Heart right ventricle (tissue), 16 donors: ENCODE results near the gene COL1A2. TPM values are rescaled to one million over a fixed set of nuclear protein-coding genes. Genes with fewer than 3 reads are reported as not detected.

Source experiments
- ATAC-seq, 8 donors: fragments of 200-7000 bp; cut with Tn5 transposase; one replicate each; pipeline ENCODE4 v1.9.1; 2020; ENCODE audit warnings: mild to moderate bottlenecking in 8 of 8, moderate library complexity in 8 of 8, moderate number of reproducible peaks in 1 of 8
- DNase-seq, 2 donors: peaks; one replicate each; pipeline ENCODE4 v3.0.0-alpha.2; 2020
- H3K27ac ChIP-seq, 10 donors: fragments of 200-600 bp; sonication (generic) in 2 of 10; one replicate each; pipeline versions ENCODE4 v1.5.0 to v1.8.0; 2020 to 2022; ENCODE audit warnings: mild to moderate bottlenecking in 3 of 10
- H3K27me3 ChIP-seq, 7 donors: fragments of 200-600 bp; one replicate each; pipeline ENCODE4 v1.8.0; 2021 to 2022; ENCODE audit warnings: mild to moderate bottlenecking in 2 of 7
- H3K36me3 ChIP-seq, 9 donors: fragments of 200-600 bp; sonication (generic) in 1 of 9; one replicate each; pipeline versions ENCODE4 v1.5.0 to v1.8.0; 2020 to 2022; ENCODE audit warnings: mild to moderate bottlenecking in 2 of 9
- H3K4me1 ChIP-seq, 9 donors: fragments of 200-600 bp; sonication (generic) in 1 of 9; one replicate each; pipeline versions ENCODE4 v1.5.0 to v1.8.0; 2020 to 2022; ENCODE audit warnings: mild to moderate bottlenecking in 4 of 9
- H3K4me3 ChIP-seq, 10 donors: fragments of 200-600 bp; sonication (generic) in 2 of 10; one replicate each; pipeline versions ENCODE4 v1.5.0 to v1.8.0; 2020 to 2022; ENCODE audit warnings: mild to moderate bottlenecking in 7 of 10, moderate library complexity in 2 of 10
- H3K9me3 ChIP-seq, 11 donors: fragments of 200-600 bp in 10 of 11; sonication (generic) in 2 of 11; one replicate each; pipeline versions ENCODE4 v1.5.0 to v1.8.0; 2013 to 2022; ENCODE audit warnings: mild to moderate bottlenecking in 2 of 11, control low read depth in 1 of 11, moderate library complexity in 1 of 11
- CTCF ChIP-seq, 9 donors: fragments of 200-600 bp; sonication (generic) in 2 of 9; IDR thresholded peaks; one replicate each; pipeline versions ENCODE4 v1.5.0 to v1.8.0; 2021 to 2022; ENCODE audit warnings: antibody characterized with exemption in 9 of 9, mild to moderate bottlenecking in 5 of 9, moderate library complexity in 1 of 9
- WGBS, 2 donors: extraction: QIAGEN DNeasy Blood & Tissue Kit; methylation state at CpG; one replicate each; pipeline ENCODE4 v1.1.7; 2013; ENCODE audit warnings: inconsistent platforms in 1 of 2; 5-methylcytosine and 5-hydroxymethylcytosine counted together
- intact Hi-C, 10 donors: fragments of 100-400 bp; cut with DNase I; formaldehyde crosslinking; loops; one replicate each; pipeline versions ENCODE4 v1.11.1 to v1.14.2; 2022
- polyA plus RNA-seq, 2 donors: library from polyadenylated mRNA; stranded (reverse); fragments of 200-250 nt; gene quantifications; one replicate each; pipeline ENCODE4 v1.2.3, GENCODE V29; 2013
- total RNA-seq, 10 donors: library from RNA; stranded (reverse); fragmentation: NEBNext Ultra II Directional in 3 of 10; extraction: Animal tissue kit (Norgen Biotek cat#: 25700) in 3 of 10; gene quantifications; one replicate each; pipeline versions ENCODE4 v1.2.1 to v1.2.4, GENCODE V29; 2021 to 2023
- donor health status: Arrhythmogenic right ventricular cardiomyopathy.
- donor health status: ischemic (EF 13 %, LVEDD 7.1; RV severe dilation, severe dysfunction).
- donor health status: healthy with polysubstance abuse.
- donor health status: DM: no; HTN: yes; CAD: no.
- donor health status: DM: no; HTN: no; CAD: no.
- donor health status: ischemic (EF 25% LVEDD 6.9; RV normal size, moderate dysfunction).
- donor health status: ischemic (EF 25% LVEDD 5.7; RV mildly dilated, moderate dysfunction).
- donor health status: healthy.
- donor health status: DM: yes; HTN: yes; CAD: no.
- donor health status: Ischemic cardiomyopathy.
- donor health status: ischemic (EF 35%, LVEDD 5.7; RV mildly dilated, moderate dysfunction).
- donor health status: nonischemic (EF 11% LVEDD 7.7; RV severe dilation, severe dysfunction).
- donor health status: DM: yes; HTN: yes; CAD: no.
- donor health status: PGD.
- donor health status: ischemic (EF 29% LVEDD 5.4; RV normal size, mild dysfunction).
- donor health status: nonischemic (EF 23%, LVEDD 6.1; RV moderate dilation, normal function).

COL1A2 gene
- total and polyA plus RNA-seq, 12 donors: 45.2 to 428 (median 91.0) TPM

GRCh38 chr7:94425546-94425945 is 30.9 kb downstream of the COL1A2 start:
- Histone ChIP-seq H3K36me3 (peaks cover 0 to 100% (median 11%) of the 10 kb centered on the region in 9 donors), H3K27ac (no peak overlapping the region), H3K9me3 (no peaks in the 10 kb centered on the region), H3K4me3 (no peak overlapping the region), H3K27me3 (no peaks in the 10 kb centered on the region), H3K4me1 (no peaks in the 10 kb centered on the region)
- no peak for TF ChIP-seq CTCF (IDR thresholded peaks at IDR 0.05)
- DNase-seq (no peak), ATAC-seq (no peak)
- WGBS, 2 donors: 88 to 89% methylated on average over 10 of the region's 10 CpGs
- intact Hi-C loops: loop anchor here in 1 of 10 donors (10.0 kb wide), 1 partner anchor 131 kb away; no protein-coding TSS in a partner anchor

GRCh38 chr7:94426980-94427875 is 32.5 kb downstream of the COL1A2 start:
- H3K36me3 ChIP-seq: peaks cover 0 to 86% (median 11%) of the 10 kb centered on the region in 9 donors
- no peaks in the 10 kb centered on the region for H3K27me3 ChIP-seq
- DNase-seq (no peak), ATAC-seq (no peak)
- no peak for TF ChIP-seq CTCF (IDR thresholded peaks at IDR 0.05)
- no peaks in the 10 kb centered on the region for H3K9me3 ChIP-seq
- no peaks in the 10 kb centered on the region for H3K4me1 ChIP-seq
- WGBS, 2 donors: 85 to 87% methylated on average over 12 of the region's 12 CpGs
- no peak overlapping the region for H3K27ac ChIP-seq
- intact Hi-C loops: loop anchor here in 1 of 10 donors (10.0 kb wide), 1 partner anchor 132 kb away; no protein-coding TSS in a partner anchor
- no peak overlapping the region for H3K4me3 ChIP-seq

- no peak overlapping the region for H3K27ac ChIP-seq
- 95% methylated on average over 1 of the region's 1 CpG for WGBS, 2 donors
- no peak for DNase-seq
- no peak for TF ChIP-seq CTCF (IDR thresholded peaks at IDR 0.05)
- H3K36me3 ChIP-seq: peaks cover 0 to 66% (median 7%) of the 10 kb centered on the region in 9 donors
- no peaks in the 10 kb centered on the region for H3K4me1 ChIP-seq
- no peaks in the 10 kb centered on the region for H3K27me3 ChIP-seq
- no peak for ATAC-seq
- H3K9me3 ChIP-seq: no peaks in the 10 kb centered on the region
- H3K4me3 ChIP-seq: no peak overlapping the region
- intact Hi-C loops: loop anchor here in 1 of 10 donors (10.0 kb wide), 1 partner anchor 134 kb away; no protein-coding TSS in a partner anchor
Observed at GRCh38 chr7:94429153-94429552, 34.5 kb downstream of the COL1A2 start.

DNA sequence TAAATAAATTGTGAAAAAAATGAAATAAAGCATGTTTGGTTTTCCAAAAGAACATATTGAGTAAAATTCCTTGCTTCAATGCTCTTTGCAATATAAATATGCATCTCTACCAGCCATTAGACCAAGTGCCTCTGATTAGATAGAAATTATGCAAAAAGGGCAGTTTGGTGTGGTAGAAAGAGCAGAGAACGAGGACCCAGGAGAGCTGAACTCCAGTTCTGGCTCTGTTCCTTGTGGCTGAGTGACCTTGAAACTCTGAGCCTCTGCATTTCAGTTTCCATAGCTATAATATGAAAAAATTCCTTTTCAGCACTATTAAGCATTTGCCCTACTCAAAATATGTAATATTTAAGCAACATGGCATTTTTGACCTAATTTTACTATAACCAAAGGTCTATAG is 36.5 kb downstream of the COL1A2 start:
- intact Hi-C loops: loop anchor here in 3 of 10 donors (5.0 to 10.0 kb wide), 4 partner anchors 144 to 1186 kb away; partner anchors contain the start of gene TFPI2 (in 1 of the 3)
- WGBS, 2 donors: 80 to 83% methylated on average over 1 of the region's 1 CpG
- no peak for ATAC-seq

More for the DNA sequence above, 36.5 kb downstream of the COL1A2 start:
- Histone ChIP-seq H3K27me3 (peaks cover 0 to 3% (median 0%) of the 10 kb centered on the region in 7 donors), H3K4me3 (no peak overlapping the region), H3K9me3 (no peaks in the 10 kb centered on the region), H3K36me3 (peaks cover 0 to 46% (median 3%) of the 10 kb centered on the region in 9 donors), H3K4me1 (peaks cover 0 to 4% (median 0%) of the 10 kb centered on the region in 9 donors), H3K27ac (no peak overlapping the region)
- no peak for DNase-seq
- TF ChIP-seq CTCF (IDR thresholded peaks at IDR 0.05): no peak
